Measurements from ENCODE around the gene RPRD1B.

The RPRD1B gene

DNA sequence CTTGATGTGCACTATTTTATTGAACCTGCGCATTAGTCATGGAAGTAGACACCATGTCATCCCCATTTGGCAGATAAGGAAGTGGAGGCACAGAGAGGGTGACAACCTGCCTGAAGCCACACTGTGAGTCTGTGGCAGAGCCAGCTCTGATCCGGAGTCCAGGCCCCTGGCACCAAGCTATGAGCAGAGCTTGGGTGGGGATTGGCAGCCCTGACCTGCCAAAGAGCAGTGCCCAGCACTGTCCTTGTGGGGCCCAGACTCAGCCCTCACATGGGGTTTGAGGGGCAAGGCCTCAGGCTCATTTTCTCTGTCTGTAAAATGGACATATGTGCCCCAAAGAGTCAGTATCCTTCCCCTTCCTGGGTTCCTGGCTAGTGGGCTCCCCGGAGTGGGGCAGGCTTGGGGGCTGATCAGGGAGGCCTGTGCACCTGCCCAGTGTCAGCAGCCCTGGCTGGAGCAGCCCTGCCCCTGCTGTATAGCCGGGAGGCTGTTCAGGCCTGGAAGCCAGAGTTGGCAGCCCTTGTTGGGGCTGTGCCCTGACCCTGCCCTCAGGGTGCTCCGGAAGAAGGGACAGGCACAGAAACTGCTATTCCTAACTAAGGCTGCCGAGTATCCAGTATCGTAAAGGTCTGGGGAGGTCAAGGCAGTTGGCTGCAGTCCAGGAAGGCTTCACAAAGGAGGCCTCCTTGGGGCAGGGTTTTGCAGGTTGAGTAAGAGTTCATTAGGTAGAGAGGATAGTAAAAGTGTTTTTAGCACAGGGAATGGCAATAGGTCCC is 92.8 kb downstream of the RPRD1B start:
- CTCF ChIA-PET: interaction anchor here (0.9 to 1.1 kb wide), 5 partner anchors 11 to 95 kb away, joined by 3 to 5 read pairs (median 3); no protein-coding TSS in a partner anchor
- DNase-seq (ENCODE audit: low spot score): no peak
- TF ChIP-seq, protein P1, sequence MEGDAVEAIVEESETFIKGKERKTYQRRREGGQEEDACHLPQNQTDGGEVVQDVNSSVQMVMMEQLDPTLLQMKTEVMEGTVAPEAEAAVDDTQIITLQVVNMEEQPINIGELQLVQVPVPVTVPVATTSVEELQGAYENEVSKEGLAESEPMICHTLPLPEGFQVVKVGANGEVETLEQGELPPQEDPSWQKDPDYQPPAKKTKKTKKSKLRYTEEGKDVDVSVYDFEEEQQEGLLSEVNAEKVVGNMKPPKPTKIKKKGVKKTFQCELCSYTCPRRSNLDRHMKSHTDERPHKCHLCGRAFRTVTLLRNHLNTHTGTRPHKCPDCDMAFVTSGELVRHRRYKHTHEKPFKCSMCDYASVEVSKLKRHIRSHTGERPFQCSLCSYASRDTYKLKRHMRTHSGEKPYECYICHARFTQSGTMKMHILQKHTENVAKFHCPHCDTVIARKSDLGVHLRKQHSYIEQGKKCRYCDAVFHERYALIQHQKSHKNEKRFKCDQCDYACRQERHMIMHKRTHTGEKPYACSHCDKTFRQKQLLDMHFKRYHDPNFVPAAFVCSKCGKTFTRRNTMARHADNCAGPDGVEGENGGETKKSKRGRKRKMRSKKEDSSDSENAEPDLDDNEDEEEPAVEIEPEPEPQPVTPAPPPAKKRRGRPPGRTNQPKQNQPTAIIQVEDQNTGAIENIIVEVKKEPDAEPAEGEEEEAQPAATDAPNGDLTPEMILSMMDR (conservative IDR thresholded peaks at IDR 0.05; ENCODE audit: low read depth): no peak
- POLR2A ChIA-PET (ENCODE audit: low non-redundant PET): no interaction called here
- peak overlapping the region; percentile 62 for H3K27ac ChIP-seq

DNA sequence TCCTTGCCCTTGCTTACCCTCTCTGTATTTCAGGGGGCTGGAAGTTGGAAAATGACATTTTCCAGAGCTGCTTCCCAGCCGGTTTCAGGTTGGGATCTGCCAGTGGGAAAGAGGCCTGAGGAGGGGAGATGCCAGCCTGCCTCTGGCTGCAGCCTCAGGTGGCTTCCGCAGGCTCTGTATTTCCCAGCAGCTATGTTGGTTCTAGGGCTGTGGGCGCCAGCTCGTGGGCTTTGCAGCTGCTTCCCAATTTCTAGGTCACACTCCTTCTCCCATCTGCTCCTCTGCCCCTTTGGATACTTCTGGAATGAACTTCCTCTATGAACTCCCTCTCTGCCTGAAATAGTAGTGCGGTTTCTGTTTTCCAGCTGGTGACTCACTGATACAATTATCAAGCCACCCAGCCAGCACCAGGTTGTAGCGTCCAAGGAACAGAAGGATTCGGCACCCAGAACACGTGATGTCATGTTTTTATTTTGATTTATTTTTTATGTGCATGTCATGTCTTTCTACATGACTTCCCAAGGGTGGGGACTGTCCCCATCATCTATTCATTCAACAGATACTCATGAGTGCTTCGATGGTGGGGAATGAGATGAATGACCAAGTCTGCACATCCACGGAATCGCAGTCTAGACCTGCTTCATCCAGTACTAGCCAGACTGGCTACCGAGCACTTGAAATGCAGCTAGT is 93.5 kb downstream of the RPRD1B start:
- H3K27ac ChIP-seq: peak overlapping the region; percentile 62
- ChIA-PET POLR2A (ENCODE audit: low non-redundant PET) (no interaction called here), CTCF (interaction anchor here (0.9 to 1.0 kb wide), 5 partner anchors 12 to 94 kb away, joined by 3 to 4 read pairs (median 3); no protein-coding TSS in a partner anchor)
- peak; percentile 85 for DNase-seq (ENCODE audit: low spot score)
- TF ChIP-seq, protein P1 (conservative IDR thresholded peaks at IDR 0.05; ENCODE audit: low read depth): no peak

DNA sequence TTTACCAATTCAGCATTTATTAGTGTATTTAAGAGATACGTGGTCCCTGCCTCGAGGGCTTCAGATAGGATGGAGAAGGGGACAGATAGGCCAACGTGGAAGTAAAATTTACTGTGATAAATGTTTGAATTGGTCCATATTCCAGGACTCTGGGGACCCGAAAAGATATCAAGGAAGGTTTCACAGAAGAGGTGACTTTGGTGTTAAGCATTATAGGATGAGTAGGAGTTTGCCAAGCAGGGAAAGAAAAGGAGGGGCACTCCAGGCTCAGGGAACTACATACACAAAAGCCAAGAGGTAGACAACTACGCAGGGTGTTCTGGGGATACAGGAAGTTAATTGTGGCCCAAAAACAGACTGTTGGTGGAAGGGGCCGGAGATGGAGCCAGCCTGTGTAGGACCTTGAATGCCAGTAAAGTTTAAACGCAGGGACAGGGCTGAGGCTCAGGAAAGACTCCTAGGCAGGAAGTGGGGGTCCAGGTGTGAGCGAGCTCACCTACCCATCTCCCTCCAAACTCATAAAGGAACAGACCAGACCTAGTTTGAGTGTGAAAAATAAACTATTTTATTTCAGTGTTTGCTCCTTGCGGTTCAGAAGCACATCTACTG is 94.5 kb downstream of the RPRD1B start:
- no peak overlapping the region for H3K27ac ChIP-seq
- ChIA-PET POLR2A (ENCODE audit: low non-redundant PET) (no interaction called here), CTCF (interaction anchor here (0.5 to 0.9 kb wide), 2 partner anchors 16 to 561 kb away, joined by 3 read pairs; no protein-coding TSS in a partner anchor)
- DNase-seq (ENCODE audit: low spot score): no peak
- TF ChIP-seq, protein P1 (conservative IDR thresholded peaks at IDR 0.05; ENCODE audit: low read depth): no peak

DNA sequence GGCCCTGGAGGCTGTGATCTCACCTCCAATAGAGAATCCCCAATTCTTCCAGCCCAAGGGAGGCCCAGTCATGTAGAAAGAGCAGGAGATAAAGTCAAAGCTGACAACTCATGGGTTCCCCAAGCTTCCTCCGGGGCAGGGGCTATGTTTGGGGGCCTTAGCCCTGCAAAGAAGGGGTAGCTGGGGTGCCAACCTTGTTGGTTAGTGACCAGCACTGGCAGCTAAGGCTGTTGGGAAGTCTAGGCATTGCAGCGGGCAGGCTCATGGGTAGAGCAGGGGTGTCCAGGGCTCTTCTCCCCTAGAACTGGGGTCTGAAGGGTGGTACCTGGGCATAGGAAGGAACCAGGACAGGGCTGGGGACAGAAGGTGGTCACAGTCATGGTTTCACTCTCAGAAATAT is 95.1 kb downstream of the RPRD1B start:
- no peak overlapping the region for H3K27ac ChIP-seq
- ChIA-PET POLR2A (ENCODE audit: low non-redundant PET) (no interaction called here), CTCF (interaction anchor here (0.5 to 0.7 kb wide), 2 partner anchors 561 to 784 kb away, joined by 3 read pairs; no protein-coding TSS in a partner anchor)
- DNase-seq (ENCODE audit: low spot score): no peak
- TF ChIP-seq, protein P1 (conservative IDR thresholded peaks at IDR 0.05; ENCODE audit: low read depth): no peak

DNA sequence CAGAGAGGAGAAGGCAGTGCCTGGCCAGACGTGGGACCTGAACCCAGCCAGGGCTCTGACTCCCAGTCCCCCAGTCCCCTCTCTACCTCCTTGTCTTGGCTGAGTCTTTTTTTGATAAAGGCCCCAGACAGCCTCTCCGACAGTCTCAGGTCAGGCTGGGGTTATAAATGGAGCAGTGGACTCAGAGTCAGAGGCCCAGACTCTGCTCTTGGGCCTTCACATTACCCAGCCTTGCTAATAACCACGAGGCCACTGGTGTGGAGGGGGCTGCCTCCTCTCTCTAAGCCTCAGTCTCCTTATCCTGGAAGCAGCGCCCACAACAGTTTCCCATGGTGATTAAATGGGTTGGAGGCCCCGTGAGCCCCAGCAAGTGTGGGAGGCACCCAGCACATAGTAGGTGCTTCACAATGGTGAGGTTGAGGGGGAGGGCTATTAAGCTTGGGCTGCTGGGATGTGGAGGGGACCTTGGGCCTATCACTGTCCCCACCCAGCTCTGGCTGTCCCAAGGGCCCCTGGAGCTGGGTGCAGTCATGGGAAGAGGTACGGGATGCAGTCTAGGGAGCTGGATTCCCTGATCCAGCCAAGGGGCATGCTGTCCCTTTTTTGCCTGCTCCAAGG is 95.8 kb downstream of the RPRD1B start:
- H3K27ac ChIP-seq: no peak overlapping the region
- DNase-seq (ENCODE audit: low spot score): no peak
- ChIA-PET CTCF (interaction anchor here (0.7 to 1.1 kb wide), 3 partner anchors 72 to 785 kb away, joined by 3 read pairs; no protein-coding TSS in a partner anchor), POLR2A (ENCODE audit: low non-redundant PET) (no interaction called here)
- TF ChIP-seq, protein P1 (conservative IDR thresholded peaks at IDR 0.05; ENCODE audit: low read depth): no peak

All from RWPE1 (cell line).